H1 (cell line): Measurements from ENCODE around the gene GSTT4. TPM values are rescaled to one million over a fixed set of nuclear protein-coding genes. Genes with fewer than 3 reads are reported as not detected.

Source experiments
- CTCF ChIA-PET: fragments of 300-600 bp; sonication (Branson Sonifier 250); formaldehyde crosslinking; loops from one replicate; lab custom pipeline; 2021; ENCODE audit not compliant: partially characterized antibody; lab: Charles Lee
- POLR2A ChIA-PET: fragments of 300-600 bp; sonication (Branson Sonifier 250); formaldehyde crosslinking; loops from one replicate; lab custom pipeline; 2021; ENCODE audit warnings: inconsistent platforms; ENCODE audit not compliant: partially characterized antibody; lab: Charles Lee
- DNase-seq, 2 experiments: peaks; one replicate each; pipeline versions ENCODE4 v3.0.0 to v3.0.0-alpha.2; 2010 to 2022; ENCODE audit warnings: low spot score in 2 of 2, low read depth in 1 of 2, mixed read lengths in 1 of 2
- FAIRE-seq: peaks from 2 replicates; lab custom pipeline; 2011; peaks lifted over from hg19 to GRCh38; lab: Jason Lieb, UNC
- H2AFZ ChIP-seq: 2 replicates; pipeline ENCODE4 v1.8.1; 2012; ENCODE audit warnings: low read length, inconsistent platforms
- H2AK5ac ChIP-seq: 2 replicates; pipeline ENCODE4 v1.6.1; 2013; ENCODE audit warnings: low read depth, low read length
- H2BK120ac ChIP-seq: replicated peaks from 2 replicates; pipeline ENCODE3; 2013; ENCODE audit warnings: low read depth, low read length, inconsistent platforms
- H2BK12ac ChIP-seq: 2 replicates; pipeline ENCODE4 v1.6.1; 2013; ENCODE audit warnings: low read depth, low read length
- H2BK15ac ChIP-seq: 2 replicates; pipeline ENCODE4 v1.6.1; 2013; ENCODE audit warnings: low read length
- H2BK20ac ChIP-seq: 2 replicates; pipeline ENCODE4 v1.6.1; 2013; ENCODE audit warnings: low read length
- H2BK5ac ChIP-seq: 2 replicates; pipeline ENCODE4 v1.6.1; 2013; ENCODE audit warnings: low read depth, low read length
- H3K14ac ChIP-seq: 2 replicates; pipeline ENCODE4 v1.6.1; 2013; ENCODE audit warnings: inconsistent platforms; ENCODE audit not compliant: insufficient read length
- H3K18ac ChIP-seq: 2 replicates; pipeline ENCODE4 v1.6.1; 2013; ENCODE audit warnings: low read length; ENCODE audit errors: extremely low read depth
- H3K23ac ChIP-seq: 2 replicates; pipeline ENCODE4 v1.6.1; 2013; ENCODE audit warnings: inconsistent platforms; ENCODE audit not compliant: insufficient read length
- H3K23me2 ChIP-seq: 2 replicates; pipeline ENCODE4 v1.6.1; 2013; ENCODE audit warnings: low read depth, low read length
- H3K27ac ChIP-seq: 2 replicates; pipeline ENCODE4 v1.6.1; 2011; ENCODE audit warnings: low read depth, low read length, inconsistent platforms
- H3K27me3 ChIP-seq, 4 experiments: replicated peaks in 1 of 4; 1 replicate in 1 of 4; 2 replicates in 3 of 4; pipeline versions ENCODE4 v1.6.1 to v1.8.1; 2011 to 2013; ENCODE audit warnings: low read length in 3 of 4, mild to moderate bottlenecking in 3 of 4, inconsistent platforms in 2 of 4, mixed read lengths in 2 of 4, moderate library complexity in 1 of 4; ENCODE audit not compliant: control insufficient read depth in 3 of 4, insufficient read depth in 3 of 4; ENCODE audit errors: extremely low read depth in 1 of 4
- H3K36me3 ChIP-seq, 4 experiments: 2 replicates each; pipeline versions ENCODE4 v1.6.1 to v1.8.1; 2011 to 2013; ENCODE audit warnings: mild to moderate bottlenecking in 4 of 4, low read length in 3 of 4, moderate library complexity in 2 of 4, control low read depth in 1 of 4, inconsistent platforms in 1 of 4; ENCODE audit not compliant: insufficient read depth in 4 of 4, control insufficient read depth in 2 of 4
- H3K4ac ChIP-seq: replicated peaks from 2 replicates; pipeline ENCODE3; 2013; ENCODE audit warnings: low read length, low read depth, mixed read lengths, inconsistent platforms; ENCODE audit not compliant: insufficient read length
- H3K4me1 ChIP-seq, 4 experiments: replicated peaks in 1 of 4; 1 replicate in 1 of 4; 2 replicates in 3 of 4; pipeline versions ENCODE4 v1.6.1 to v1.8.1; 2011 to 2013; ENCODE audit warnings: low read length in 3 of 4, inconsistent platforms in 2 of 4, mixed read lengths in 1 of 4; ENCODE audit not compliant: insufficient read depth in 4 of 4, control insufficient read depth in 3 of 4
- H3K4me2 ChIP-seq, 2 experiments: 2 replicates each; pipeline versions ENCODE4 v1.6.1 to v1.8.1; 2011 to 2013; ENCODE audit warnings: low read depth in 2 of 2, low read length in 2 of 2, control low read depth in 1 of 2, inconsistent platforms in 1 of 2, mild to moderate bottlenecking in 1 of 2; ENCODE audit not compliant: insufficient read depth in 1 of 2
- H3K4me3 ChIP-seq, 4 experiments: fragments of 200-600, 300-600 bp in 1 of 4; sonication (generic), shearing (Covaris generic), sonication (Bioruptor Twin) in 1 of 4; 2 replicates each; pipeline versions ENCODE4 v1.5.1 to v1.8.1; 2011 to 2016; ENCODE audit warnings: low read length in 4 of 4, low read depth in 3 of 4, control low read depth in 2 of 4, inconsistent platforms in 2 of 4, mild to moderate bottlenecking in 2 of 4, mixed read lengths in 1 of 4, moderate library complexity in 1 of 4; ENCODE audit not compliant: insufficient read depth in 2 of 4; ENCODE audit errors: extremely low read depth in 1 of 4
- H3K56ac ChIP-seq: replicated peaks from 2 replicates; pipeline ENCODE3; 2013; ENCODE audit warnings: low read depth, mild to moderate bottlenecking, mixed read lengths, low read length, inconsistent platforms; ENCODE audit not compliant: insufficient read length
- H3K79me1 ChIP-seq: 2 replicates; pipeline ENCODE4 v1.6.1; 2013; ENCODE audit warnings: low read depth, low read length, control low read depth
- H3K79me2 ChIP-seq, 2 experiments: 2 replicates each; pipeline versions ENCODE4 v1.6.1 to v1.8.1; 2012 to 2013; ENCODE audit warnings: low read length in 2 of 2, mild to moderate bottlenecking in 2 of 2, inconsistent platforms in 1 of 2; ENCODE audit not compliant: insufficient read depth in 2 of 2, control insufficient read depth in 1 of 2
- H3K9ac ChIP-seq, 4 experiments: replicated peaks in 1 of 4; 1 replicate in 1 of 4; 2 replicates in 3 of 4; pipeline versions ENCODE4 v1.6.1 to v1.8.1; 2011 to 2013; ENCODE audit warnings: low read depth in 3 of 4, low read length in 3 of 4, control low read depth in 2 of 4, mild to moderate bottlenecking in 2 of 4, moderate library complexity in 2 of 4, inconsistent platforms in 1 of 4; ENCODE audit errors: extremely low read depth in 1 of 4
- H3K9me3 ChIP-seq, 2 experiments: 2 replicates each; pipeline versions ENCODE4 v1.6.1 to v1.8.1; 2012 to 2013; ENCODE audit warnings: mild to moderate bottlenecking in 2 of 2, moderate library complexity in 2 of 2, control low read depth in 1 of 2, inconsistent platforms in 1 of 2, low read depth in 1 of 2, low read length in 1 of 2, mixed read lengths in 1 of 2; ENCODE audit not compliant: insufficient read depth in 2 of 2
- H4K20me1 ChIP-seq, 2 experiments: replicated peaks in 1 of 2; 2 replicates each; pipeline versions ENCODE3 to v1.8.1; 2011 to 2013; ENCODE audit warnings: inconsistent platforms in 2 of 2, low read length in 2 of 2, mild to moderate bottlenecking in 1 of 2; ENCODE audit not compliant: insufficient read depth in 2 of 2, control insufficient read depth in 1 of 2
- H4K5ac ChIP-seq: 2 replicates; pipeline ENCODE4 v1.6.1; 2013; ENCODE audit warnings: low read length, low read depth, mixed read lengths, inconsistent platforms; ENCODE audit not compliant: insufficient read length
- H4K8ac ChIP-seq: 2 replicates; pipeline ENCODE4 v1.8.0; 2013; ENCODE audit warnings: mild to moderate bottlenecking, moderate library complexity, low read length, inconsistent platforms; ENCODE audit not compliant: insufficient read depth; ENCODE audit errors: extremely low read depth
- H4K91ac ChIP-seq: replicated peaks from 2 replicates; pipeline ENCODE3; 2013; ENCODE audit warnings: low read length, mixed read lengths, inconsistent platforms; ENCODE audit not compliant: insufficient read length
- POLR2A ChIP-seq, 2 experiments: IDR thresholded peaks; 1 replicate in 1 of 2; 2 replicates in 1 of 2; pipeline ENCODE4 v1.6.1; 2011; ENCODE audit warnings: low read depth in 2 of 2, low read length in 2 of 2, mild to moderate bottlenecking in 2 of 2; ENCODE audit errors: control extremely low read depth in 1 of 2
- SAP30 ChIP-seq: fragments of 300-600 bp; sonication (generic); IDR thresholded peaks from 2 replicates; pipeline ENCODE4 v1.7.1; 2012; ENCODE audit warnings: low read length, moderate library complexity, mild to moderate bottlenecking, inconsistent platforms; ENCODE audit not compliant: insufficient read depth, insufficient replicate concordance
- TCF12 ChIP-seq: IDR thresholded peaks from 2 replicates; pipeline ENCODE4 v1.6.1; 2011; ENCODE audit warnings: low read depth, mild to moderate bottlenecking, low read length
- WGBS, 2 experiments: shearing (Covaris generic) in 1 of 2; methylation state at CpG; one replicate each; pipeline versions ENCODE4 v1.1.6 to v1.1.7; 2013 to 2015; ENCODE audit warnings: low lambda C conversion rate in 2 of 2, mixed read lengths in 2 of 2, inconsistent platforms in 1 of 2, low coverage in 1 of 2, missing lambda C conversion rate in 1 of 2; ENCODE audit not compliant: insufficient replicate concordance in 2 of 2, insufficient coverage in 1 of 2, insufficient read length in 1 of 2; ENCODE audit errors: extremely low coverage in 1 of 2, missing lambda C conversion rate in 1 of 2; 5-methylcytosine and 5-hydroxymethylcytosine counted together
- polyA plus RNA-seq, 7 experiments: library from polyadenylated mRNA; depleted of rRNA in 3 of 7; stranded (reverse) in 5 of 7; unstranded in 2 of 7; fragments of >200 nt in 5 of 7; fragments of 200-250 nt in 2 of 7; gene quantifications; 1 replicate in 5 of 7; 2 replicates in 1 of 7; 4 replicates in 1 of 7; pipeline versions ENCODE4 v1.2.1 to v1.2.3, GENCODE V29; 2011 to 2013; ENCODE audit warnings: missing spikeins in 2 of 7, mixed read lengths in 2 of 7
- total RNA-seq: library from RNA; stranded (reverse); fragmentation: NEBNext Ultra II Directional; extraction: Animal tissue kit (Norgen Biotek cat#: 25700); gene quantifications from 2 replicates; pipeline ENCODE4 v1.2.1, GENCODE V29; 2021

GSTT4 gene
- total and polyA plus RNA-seq, 2 of the 8 experiments (the other 6 are each of a cell fraction or from before 2014, with no cell fraction given), result 0.14 TPM; not detected in 1

GRCh38 chr22:24011735-24012068 is 6.4 kb upstream of the GSTT4 start:
- TF ChIP-seq TCF12 (no peak), POLR2A (IDR thresholded peaks at IDR 0.05; ENCODE audit: control extremely low read depth in 1 of 2, low read depth in 2 of 2, low read length in 2 of 2) (no peak), SAP30 (peak; percentile 17)
- H3K14ac ChIP-seq, result no peak overlapping the region
- peak overlapping the region; percentile 86; the same call in 1 of the 2 replicates for H4K8ac ChIP-seq
- no peaks in the 10 kb centered on the region for H3K9me3 ChIP-seq
- no peak overlapping the region for H2BK15ac ChIP-seq
- POLR2A ChIA-PET, result interaction anchor here (1.0 to 1.1 kb wide), 2 partner anchors 8 to 28 kb away, joined by 3 read pairs; no protein-coding TSS in a partner anchor
- no peaks in the 10 kb centered on the region; a peak in 1 of 7 replicates for H3K27me3 ChIP-seq
- H3K23ac ChIP-seq, result no peak overlapping the region
- H3K4ac ChIP-seq, result no peak overlapping the region
- no peak overlapping the region for H2AK5ac ChIP-seq
- CTCF ChIA-PET, result no interaction called here
- peaks cover 0 to 40% of the 10 kb centered on the region in 2 experiments; a peak in 2 of 4 replicates for H3K79me2 ChIP-seq
- H3K18ac ChIP-seq, result 0 out of 2 replicates have a peak overlapping the region, but pooled peaks have one; percentile 84
- H3K23me2 ChIP-seq, result peaks cover 6% of the 10 kb centered on the region; the same call in 1 of the 2 replicates
- H2BK20ac ChIP-seq, result no peak overlapping the region
- H2BK5ac ChIP-seq, result peak overlapping the region; percentile 44; the same call in 1 of the 2 replicates
- no peaks in the 10 kb centered on the region for H4K20me1 ChIP-seq
- peak overlapping the region; percentile 71 to 88 (median 81) for H3K4me3 ChIP-seq
- H4K5ac ChIP-seq, result peak overlapping the region; percentile 55
- H3K79me1 ChIP-seq, result peaks cover 4% of the 10 kb centered on the region
- no peak overlapping the region for H2BK12ac ChIP-seq
- no peak overlapping the region for H2BK120ac ChIP-seq
- H3K36me3 ChIP-seq, result no peaks in the 10 kb centered on the region
- peaks cover 0 to 3% (median 2%) of the 10 kb centered on the region in 4 experiments; a peak in 4 of 7 replicates for H3K4me1 ChIP-seq
- H4K91ac ChIP-seq, result peak overlapping the region; percentile 34
- H3K56ac ChIP-seq, result no peak overlapping the region
- 0 out of 2 replicates have a peak overlapping the region, but pooled peaks have one; percentile 5 for H2AFZ ChIP-seq
- DNase-seq, result no peak
- H3K4me2 ChIP-seq, result peak overlapping the region; percentile 62 to 76
- 6% methylated on average over 10 of the region's 10 CpGs; no CpG with 5 or more reads in 1 of the 2 experiments for WGBS, 2 experiments
- 0 out of 2 replicates have a peak overlapping the region, but pooled peaks have one; percentile 47 for H3K27ac ChIP-seq
- no peak for FAIRE-seq
- H3K9ac ChIP-seq, result peak overlapping the region in 3 of 4 experiments; percentile 46 to 65 (median 59); a peak in 6 of 7 replicates
